Measurements from ENCODE around the gene TWIST2. TPM values are rescaled to one million over a fixed set of nuclear protein-coding genes. Genes with fewer than 3 reads are reported as not detected.
A peak's percentile ranks its signal among the peaks of the same experiment; 100 is the strongest.

Gene TWIST2
- total RNA-seq, 2 donors from 2014 or later: 1.9 TPM; not detected in 1

DNA sequence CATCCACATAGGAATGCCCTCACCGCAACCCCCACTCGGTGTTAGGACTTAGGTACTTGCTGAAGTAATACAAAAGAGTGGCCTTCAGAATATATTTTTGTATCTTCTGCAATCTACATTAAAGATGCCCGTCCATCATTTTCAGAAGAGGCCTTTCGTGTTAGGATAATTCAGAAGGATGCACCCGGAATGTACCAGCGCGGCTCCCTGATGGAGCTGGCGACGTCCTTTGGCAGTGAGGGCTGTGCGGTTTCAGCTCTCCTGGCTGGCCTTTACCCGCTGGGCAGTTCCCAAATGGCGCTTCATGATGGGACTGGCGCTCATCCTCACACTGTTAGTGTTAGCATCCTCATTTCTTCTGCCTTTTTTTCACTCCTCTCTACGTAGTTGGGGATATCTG is 15.3 kb downstream of the TWIST2 start:
- Histone ChIP-seq H3K27me3 (ENCODE audit: control insufficient read depth, insufficient read depth, low read length, poor library complexity, severe bottlenecking) (no peaks in the 10 kb centered on the region), H3K4me3 (ENCODE audit: low read length) (no peak overlapping the region), H3K36me3 (ENCODE audit: control insufficient read depth, insufficient read depth, low read length) (no peaks in the 10 kb centered on the region), H3K9me3 (ENCODE audit: control insufficient read depth, low read length) (no peaks in the 10 kb centered on the region), H3K9ac (ENCODE audit: extremely low read depth, low read length, poor library complexity, severe bottlenecking) (no peak overlapping the region), H3K27ac (ENCODE audit: low read depth, low read length) (no peak overlapping the region), H3K4me1 (ENCODE audit: control insufficient read depth, insufficient read depth, low read length) (peaks cover 9% of the 10 kb centered on the region)
- DNase-seq: peak; percentile 18
- Mint-ChIP-seq H3K9me3 (no peaks in the 10 kb centered on the region), H3K4me3 (no peak overlapping the region), H3K27ac (peak overlapping the region; percentile 91), H3K36me3 (ENCODE audit: low read depth) (no peaks in the 10 kb centered on the region), H3K4me1 (peaks cover 9% of the 10 kb centered on the region), H3K27me3 (ENCODE audit: insufficient read depth) (no peaks in the 10 kb centered on the region)
- TF ChIP-seq, protein P1, sequence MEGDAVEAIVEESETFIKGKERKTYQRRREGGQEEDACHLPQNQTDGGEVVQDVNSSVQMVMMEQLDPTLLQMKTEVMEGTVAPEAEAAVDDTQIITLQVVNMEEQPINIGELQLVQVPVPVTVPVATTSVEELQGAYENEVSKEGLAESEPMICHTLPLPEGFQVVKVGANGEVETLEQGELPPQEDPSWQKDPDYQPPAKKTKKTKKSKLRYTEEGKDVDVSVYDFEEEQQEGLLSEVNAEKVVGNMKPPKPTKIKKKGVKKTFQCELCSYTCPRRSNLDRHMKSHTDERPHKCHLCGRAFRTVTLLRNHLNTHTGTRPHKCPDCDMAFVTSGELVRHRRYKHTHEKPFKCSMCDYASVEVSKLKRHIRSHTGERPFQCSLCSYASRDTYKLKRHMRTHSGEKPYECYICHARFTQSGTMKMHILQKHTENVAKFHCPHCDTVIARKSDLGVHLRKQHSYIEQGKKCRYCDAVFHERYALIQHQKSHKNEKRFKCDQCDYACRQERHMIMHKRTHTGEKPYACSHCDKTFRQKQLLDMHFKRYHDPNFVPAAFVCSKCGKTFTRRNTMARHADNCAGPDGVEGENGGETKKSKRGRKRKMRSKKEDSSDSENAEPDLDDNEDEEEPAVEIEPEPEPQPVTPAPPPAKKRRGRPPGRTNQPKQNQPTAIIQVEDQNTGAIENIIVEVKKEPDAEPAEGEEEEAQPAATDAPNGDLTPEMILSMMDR (conservative IDR thresholded peaks at IDR 0.05): no peak
- WGBS, 2 experiments (ENCODE audit: insufficient coverage in 1 of 2, insufficient read length in 1 of 2): 95 to 98% methylated on average over 13 to 14 of the region's 14 CpGs

DNA sequence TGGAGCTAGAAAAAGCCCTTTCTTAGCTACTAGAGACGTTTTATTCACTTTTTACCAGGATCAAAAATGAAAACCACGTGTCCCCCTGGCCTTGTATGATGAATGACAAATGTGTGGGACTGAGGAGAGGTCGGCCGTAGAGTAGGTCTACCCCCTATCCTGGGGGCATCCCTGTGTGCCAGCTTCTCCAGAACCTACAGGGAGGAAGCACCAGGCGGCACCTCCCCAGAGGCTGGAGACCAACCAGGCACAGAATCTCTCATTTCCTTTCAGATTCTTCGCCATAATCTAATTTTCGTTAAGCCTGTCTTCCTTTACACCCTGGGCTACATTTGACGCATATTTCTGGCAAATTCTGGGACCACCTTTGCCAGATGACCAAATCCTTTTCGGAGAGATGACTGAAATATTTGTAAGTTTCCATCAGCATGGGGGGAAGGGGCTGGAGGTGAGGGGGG is 15.9 kb downstream of the TWIST2 start:
- no peak overlapping the region for H3K4me3 Mint-ChIP-seq
- H3K36me3 ChIP-seq (ENCODE audit: control insufficient read depth, insufficient read depth, low read length): no peaks in the 10 kb centered on the region
- TF ChIP-seq, protein P1 (conservative IDR thresholded peaks at IDR 0.05): no peak
- peaks cover 9% of the 10 kb centered on the region for H3K4me1 ChIP-seq (ENCODE audit: control insufficient read depth, insufficient read depth, low read length)
- peaks cover 9% of the 10 kb centered on the region for H3K4me1 Mint-ChIP-seq
- H3K9me3 Mint-ChIP-seq: no peaks in the 10 kb centered on the region
- no peaks in the 10 kb centered on the region for H3K27me3 ChIP-seq (ENCODE audit: control insufficient read depth, insufficient read depth, low read length, poor library complexity, severe bottlenecking)
- no peaks in the 10 kb centered on the region for H3K36me3 Mint-ChIP-seq (ENCODE audit: low read depth)
- H3K9me3 ChIP-seq (ENCODE audit: control insufficient read depth, low read length): no peaks in the 10 kb centered on the region
- DNase-seq: no peak
- H3K27ac ChIP-seq (ENCODE audit: low read depth, low read length): peak overlapping the region; percentile 78
- peak overlapping the region; percentile 91 for H3K27ac Mint-ChIP-seq
- no peaks in the 10 kb centered on the region for H3K27me3 Mint-ChIP-seq (ENCODE audit: insufficient read depth)
- WGBS, 2 experiments (ENCODE audit: insufficient coverage in 1 of 2, insufficient read length in 1 of 2): 87 to 92% methylated on average over 7 to 9 of the region's 9 CpGs
- H3K9ac ChIP-seq (ENCODE audit: extremely low read depth, low read length, poor library complexity, severe bottlenecking): no peak overlapping the region
- H3K4me3 ChIP-seq (ENCODE audit: low read length): no peak overlapping the region

DNA sequence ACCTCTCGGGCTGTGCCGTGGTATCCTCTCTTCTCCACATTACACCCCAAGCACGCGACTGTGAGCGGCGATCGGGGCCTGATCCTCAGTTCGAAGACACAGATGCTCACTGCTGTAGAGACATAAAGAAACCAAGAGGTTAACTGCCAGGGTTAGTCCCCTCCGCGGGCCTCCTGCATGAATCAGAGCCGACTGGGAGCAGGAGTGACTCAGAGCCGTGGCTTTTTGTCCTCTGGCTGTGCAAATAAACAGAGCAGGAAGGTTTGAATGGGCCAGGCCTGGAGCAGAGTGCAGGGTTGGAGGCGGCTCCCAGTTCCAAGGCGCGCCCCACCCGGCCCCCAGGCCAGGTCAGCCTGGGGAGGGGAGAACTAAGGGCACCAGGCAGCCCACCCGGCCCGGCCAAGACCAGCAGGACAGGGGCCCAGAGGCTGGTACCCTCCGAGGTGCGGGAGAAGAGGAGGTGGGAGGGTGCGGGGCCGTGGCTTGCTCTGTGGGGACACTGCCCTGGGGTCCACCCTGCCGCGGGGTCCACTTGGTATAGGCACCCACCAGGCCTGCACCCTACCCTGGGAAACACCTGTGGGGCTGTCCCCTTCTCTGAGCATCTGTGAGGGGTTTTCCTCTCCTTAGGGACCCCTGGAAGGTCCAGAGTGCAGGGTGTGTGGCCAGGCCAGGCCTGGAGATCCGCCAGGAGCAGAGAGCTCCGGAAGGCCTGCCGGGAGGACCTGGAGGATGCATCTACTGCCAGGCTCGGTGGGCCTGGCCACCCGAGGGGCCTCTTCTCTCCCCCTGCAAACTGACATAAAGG is 16.5 kb downstream of the TWIST2 start:
- Mint-ChIP-seq H3K27ac (peak overlapping the region; percentile 91), H3K36me3 (ENCODE audit: low read depth) (no peaks in the 10 kb centered on the region), H3K4me1 (peaks cover 9% of the 10 kb centered on the region), H3K4me3 (no peak overlapping the region), H3K27me3 (ENCODE audit: insufficient read depth) (no peaks in the 10 kb centered on the region), H3K9me3 (no peaks in the 10 kb centered on the region)
- Histone ChIP-seq H3K27ac (ENCODE audit: low read depth, low read length) (peak overlapping the region; percentile 78), H3K36me3 (ENCODE audit: control insufficient read depth, insufficient read depth, low read length) (no peaks in the 10 kb centered on the region), H3K4me1 (ENCODE audit: control insufficient read depth, insufficient read depth, low read length) (peaks cover 9% of the 10 kb centered on the region), H3K27me3 (ENCODE audit: control insufficient read depth, insufficient read depth, low read length, poor library complexity, severe bottlenecking) (no peaks in the 10 kb centered on the region), H3K9ac (ENCODE audit: extremely low read depth, low read length, poor library complexity, severe bottlenecking) (no peak overlapping the region), H3K4me3 (ENCODE audit: low read length) (no peak overlapping the region), H3K9me3 (ENCODE audit: control insufficient read depth, low read length) (no peaks in the 10 kb centered on the region)
- WGBS, 2 experiments (ENCODE audit: insufficient coverage in 1 of 2, insufficient read length in 1 of 2): 26 to 48% methylated on average over 17 to 28 of the region's 29 CpGs
- TF ChIP-seq, protein P1 (conservative IDR thresholded peaks at IDR 0.05): no peak
- DNase-seq: peak; percentile 94

Measured in endodermal cell (in vitro differentiated cells).